Measurements from ENCODE around the gene CDC40.

DNA sequence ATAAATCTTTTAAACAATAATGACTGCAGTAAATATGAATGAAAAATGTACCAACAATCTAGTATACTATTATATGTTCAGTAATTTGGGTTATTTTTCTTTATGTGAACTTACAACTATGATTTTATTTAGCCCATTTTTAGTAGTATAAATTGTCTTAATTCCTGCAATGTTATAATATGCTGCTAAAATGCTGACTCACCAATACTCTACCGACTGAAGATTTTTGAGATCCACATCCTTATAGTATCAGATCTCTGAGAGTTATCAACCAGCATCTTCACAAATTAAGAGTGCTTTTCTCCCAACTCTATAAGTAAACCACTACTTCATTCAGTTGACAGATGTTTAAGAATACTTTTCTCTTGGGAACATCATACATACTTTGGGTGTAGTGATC lies 16.6 kb downstream of the CDC40 start:
- TF ChIP-seq CTCF (conservative IDR thresholded peaks at IDR 0.05 in 1 of 2, IDR thresholded peaks at IDR 0.05 in 1 of 2; ENCODE audit: low read depth in 1 of 2, low read length in 2 of 2) (no peak), EZH2 (IDR thresholded peaks at IDR 0.05; ENCODE audit: low read length, missing control alignments) (no peak)

Data from fibroblast of lung (primary cell).